ENCODE measurements around the gene RFPL2.
"Not testable (repeated sequence)": the region's sequence is repeated elsewhere in the genome, so short reads cannot be mapped to it uniquely, and the experiment has no call there.

RFPL2 gene

DNA sequence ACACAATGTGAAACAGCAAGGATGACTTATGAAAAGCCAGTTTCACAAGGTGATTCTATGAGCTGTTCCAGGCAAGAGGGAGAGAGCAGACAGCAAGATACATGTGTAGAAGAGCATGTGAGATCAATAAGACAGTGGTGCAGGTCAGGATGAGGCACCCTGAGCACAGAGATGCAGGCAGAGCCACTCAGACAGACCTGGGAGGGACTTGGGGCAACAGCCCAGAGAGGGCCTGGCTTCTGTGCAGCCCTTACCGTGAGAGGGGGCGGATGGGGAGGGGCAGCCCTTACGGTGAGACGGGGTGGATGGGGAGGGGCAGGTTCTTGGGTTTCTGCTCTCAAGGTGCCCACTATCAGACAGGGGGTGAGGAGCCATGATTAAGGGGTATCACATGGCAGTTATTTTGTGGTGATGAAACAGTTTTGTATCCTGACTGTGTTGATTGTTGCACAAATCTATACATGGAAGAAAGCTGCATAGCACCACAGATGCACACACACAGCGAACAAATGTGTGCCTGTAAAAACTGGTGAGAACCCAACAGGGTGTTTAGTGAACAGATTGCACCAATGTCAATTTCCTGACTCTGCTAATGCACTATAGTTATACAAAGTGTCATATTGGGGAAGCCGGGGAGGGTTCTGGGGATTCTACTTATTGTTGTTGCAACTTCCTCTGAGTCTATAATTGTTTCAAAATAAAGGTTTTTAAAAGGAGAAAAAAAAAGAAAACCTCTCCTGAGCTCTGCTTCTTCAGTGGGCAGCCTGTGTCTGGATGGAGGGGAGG, 40.6 kb downstream of the RFPL2 start:
- no peak for DNase-seq (ENCODE audit: low spot score)

- DNase-seq (ENCODE audit: low spot score): not testable (repeated sequence)
These were observed 44.5 kb downstream of the RFPL2 start for GRCh38 chr22:32160411-32160810.

- DNase-seq (ENCODE audit: low spot score): no peak
These were observed 46.0 kb downstream of the RFPL2 start, which contains the start of gene C22orf42 for GRCh38 chr22:32158712-32159533. C22orf42 (minus strand) TSS chr22:32159303; CDS start chr22:32159215, 88 bp downstream.

DNA sequence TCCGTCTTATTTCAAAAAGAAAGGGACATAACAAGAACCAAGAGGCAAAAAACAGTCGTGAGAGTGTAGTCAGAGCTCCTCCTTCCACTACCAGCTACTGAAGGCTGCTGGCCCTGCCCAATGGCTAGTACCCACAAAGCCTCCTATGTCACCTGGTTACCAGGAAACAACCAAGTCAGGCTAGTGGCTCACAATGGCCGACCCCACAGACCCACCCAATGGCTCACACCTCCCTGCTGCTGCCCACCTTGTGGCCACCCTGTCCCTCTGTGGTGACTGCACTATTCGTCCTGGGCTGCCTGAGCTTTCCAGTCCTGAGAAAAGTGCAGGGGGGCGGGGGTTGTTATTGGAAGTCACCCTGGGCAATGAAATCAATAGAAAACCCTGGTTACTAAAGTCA, 47.2 kb downstream of the RFPL2 start:
- DNase-seq (ENCODE audit: low spot score): not testable (repeated sequence)

- DNase-seq (ENCODE audit: low spot score): not testable (repeated sequence)
These were observed 50.1 kb downstream of the RFPL2 start for GRCh38 chr22:32154727-32155126.

- not testable (repeated sequence) for DNase-seq (ENCODE audit: low spot score)
These were observed 53.2 kb downstream of the RFPL2 start for GRCh38 chr22:32151641-32152040.

DNA sequence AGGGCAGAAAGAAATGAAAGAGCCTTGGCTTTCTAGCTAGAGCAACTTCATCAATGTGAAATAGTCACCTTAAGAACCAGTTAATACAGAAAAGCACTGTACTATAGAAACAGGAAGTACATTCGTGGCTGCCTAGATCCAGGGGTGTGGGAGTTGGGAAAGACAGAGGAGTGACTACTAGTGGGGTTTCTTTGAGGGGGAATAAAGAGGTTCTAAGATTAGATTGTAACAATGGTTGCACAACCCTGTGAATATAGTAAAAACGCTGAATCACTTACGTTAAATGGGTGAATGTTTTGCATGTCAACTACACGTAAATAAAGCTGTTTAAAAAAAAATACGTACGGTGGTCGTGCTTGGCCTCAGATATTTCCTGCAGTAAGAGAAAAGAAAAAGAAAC, 54.2 kb downstream of the RFPL2 start:
- not testable (repeated sequence) for DNase-seq (ENCODE audit: low spot score)

- DNase-seq (ENCODE audit: low spot score): not testable (repeated sequence)
These were observed 56.5 kb downstream of the RFPL2 start for GRCh38 chr22:32148372-32148771.

DNA sequence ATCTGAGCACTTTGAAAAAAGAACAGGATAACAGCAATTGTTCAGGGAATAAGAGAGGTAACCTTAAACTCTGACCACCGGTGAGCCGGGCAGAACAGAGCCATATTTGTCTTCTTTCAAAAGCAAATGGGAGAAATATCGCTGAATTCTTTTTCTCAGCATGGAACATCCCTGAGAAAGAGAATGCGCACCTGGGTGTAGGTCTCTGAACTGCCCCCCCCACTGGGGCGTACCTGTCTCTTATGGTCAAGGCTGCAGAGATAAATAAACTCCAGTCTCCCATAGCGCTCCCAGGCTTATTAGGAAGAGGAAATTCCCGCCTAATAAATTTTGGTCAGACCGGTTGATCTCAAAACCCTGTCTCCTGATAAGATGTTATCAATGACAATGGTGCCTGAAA, 57.7 kb downstream of the RFPL2 start:
- DNase-seq (ENCODE audit: low spot score): not testable (repeated sequence)

DNA sequence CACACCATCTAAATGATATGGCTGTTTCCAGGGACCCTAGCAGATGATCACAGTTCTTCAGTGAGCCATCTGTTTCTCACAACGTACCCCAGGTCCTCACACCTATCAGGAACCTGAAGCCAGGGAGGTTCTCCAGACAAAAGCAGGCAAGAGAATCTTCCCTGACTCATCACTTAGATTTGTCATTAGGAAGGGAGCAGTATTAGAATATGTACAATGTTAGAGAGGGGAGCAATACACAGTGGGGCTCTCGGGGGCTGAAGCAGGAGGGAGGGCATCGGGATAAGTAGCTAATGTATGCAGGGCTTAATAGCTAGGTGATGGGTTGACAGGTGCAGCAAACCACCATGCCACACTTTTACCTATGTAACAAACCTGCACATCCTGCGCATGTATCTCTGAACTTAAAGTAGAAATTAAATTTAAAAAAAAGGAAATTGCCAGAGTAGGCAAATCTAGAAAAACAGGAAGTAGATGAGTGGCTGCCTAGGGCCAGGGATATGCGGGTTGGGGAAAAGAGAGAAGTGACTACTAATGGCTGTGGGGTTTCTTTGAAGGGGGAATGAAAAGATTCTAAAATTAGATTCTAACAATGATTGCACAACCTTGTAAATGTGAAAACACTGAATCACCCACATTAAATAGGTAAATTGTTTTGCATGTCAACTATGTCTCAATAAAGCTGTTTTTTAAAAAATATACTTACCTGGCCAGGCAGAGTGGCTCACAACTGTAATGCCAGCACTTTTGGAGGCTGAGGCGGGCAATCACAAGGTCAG, 60.2 kb downstream of the RFPL2 start:
- DNase-seq (ENCODE audit: low spot score): no peak

DNA sequence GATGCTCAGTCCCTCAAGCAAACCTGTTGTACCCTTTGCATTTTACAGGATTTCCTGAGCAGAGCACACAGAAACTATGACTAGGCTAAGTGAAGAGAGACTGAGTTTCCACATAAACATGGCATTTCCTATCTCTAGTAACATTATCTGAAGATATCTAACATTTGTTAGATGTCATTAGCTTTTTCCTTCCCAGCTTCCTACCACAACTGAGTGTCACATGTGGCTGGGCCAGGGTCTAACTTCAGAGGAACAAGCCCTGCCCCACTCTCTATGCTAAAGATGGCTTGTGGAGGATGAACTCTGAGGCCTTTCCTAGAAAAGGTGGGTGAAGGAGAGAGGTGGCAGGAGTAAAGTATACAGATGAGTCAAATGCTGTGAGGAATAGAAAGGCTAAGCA, 62.3 kb downstream of the RFPL2 start:
- DNase-seq (ENCODE audit: low spot score): peak; percentile 7

- not testable (repeated sequence) for DNase-seq (ENCODE audit: low spot score)
These were observed 64.2 kb downstream of the RFPL2 start for GRCh38 chr22:32140688-32141087.

Measured in kidney capillary endothelial cell (primary cell).